AG04450 (cell line): Measurements from ENCODE around the gene AKTIP. TPM values are rescaled to one million over a fixed set of nuclear protein-coding genes. Genes with fewer than 3 reads are reported as not detected.

Experiments
- CTCF ChIA-PET: fragments of 300-600, 350-600 bp; formaldehyde crosslinking; extraction: SDS; loops from one replicate; lab custom pipeline; 2022; ENCODE audit warnings: antibody characterized with exemption, inconsistent platforms; lab: Charles Lee
- POLR2A ChIA-PET: fragments of 350-600 bp; formaldehyde crosslinking; extraction: SDS; loops from one replicate; lab custom pipeline; 2021; ENCODE audit warnings: antibody characterized with exemption, inconsistent platforms; lab: Yijun Ruan, JAX
- DNase-seq: peaks from one replicate; pipeline ENCODE4 v3.0.0-alpha.2; 2011; ENCODE audit warnings: low read depth, low spot score
- H3K27ac ChIP-seq: one replicate; pipeline ENCODE4 v1.5.1; 2012; ENCODE audit warnings: low read depth, low read length, control low read depth
- H3K27me3 ChIP-seq: one replicate; pipeline ENCODE4 v1.6.0; 2012; ENCODE audit warnings: low read length; ENCODE audit not compliant: control insufficient read depth, insufficient read depth
- H3K4me3 ChIP-seq: 2 replicates; pipeline ENCODE4 v1.5.1; 2011; ENCODE audit warnings: mild to moderate bottlenecking, low read depth, low read length, control low read depth
- H3K9me3 ChIP-seq: 2 replicates; pipeline ENCODE4 v1.5.1; 2012; ENCODE audit warnings: low read length; ENCODE audit not compliant: control insufficient read depth, insufficient read depth
- polyA plus RNA-seq: library from polyadenylated mRNA; depleted of rRNA; stranded (reverse); fragments of >200 nt; gene quantifications from 2 replicates; pipeline ENCODE4 v1.2.3, GENCODE V29; 2011
- TF ChIP-seq, protein P1 (sequence below): IDR thresholded peaks from 2 replicates; pipeline ENCODE4 v1.5.1; 2011; ENCODE audit warnings: low read depth, low read length, control low read depth, inconsistent platforms

AKTIP gene
- polyA plus RNA-seq, 1 experiment = 27.2 TPM

DNA sequence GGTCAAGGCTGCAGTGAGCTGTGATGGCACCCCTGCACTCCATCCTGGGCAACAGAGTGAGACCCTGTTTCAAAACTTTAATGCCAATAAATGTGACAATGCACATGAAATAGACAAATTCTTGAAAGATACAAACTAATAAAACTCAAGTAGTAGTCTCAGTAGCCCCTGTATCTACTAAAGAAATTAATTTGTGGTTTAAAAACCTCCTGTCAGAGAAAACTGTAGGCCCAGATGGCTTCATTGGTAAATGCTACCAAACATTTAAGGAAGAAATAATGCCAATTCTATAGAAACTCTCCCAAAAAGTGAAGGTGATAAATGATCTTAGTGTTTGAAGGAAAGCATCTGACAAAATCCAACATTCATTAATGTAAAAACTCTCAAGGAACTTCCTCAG, 16.8 kb downstream of the AKTIP start:
- POLR2A ChIA-PET = no interaction called here
- TF ChIP-seq, protein P1, sequence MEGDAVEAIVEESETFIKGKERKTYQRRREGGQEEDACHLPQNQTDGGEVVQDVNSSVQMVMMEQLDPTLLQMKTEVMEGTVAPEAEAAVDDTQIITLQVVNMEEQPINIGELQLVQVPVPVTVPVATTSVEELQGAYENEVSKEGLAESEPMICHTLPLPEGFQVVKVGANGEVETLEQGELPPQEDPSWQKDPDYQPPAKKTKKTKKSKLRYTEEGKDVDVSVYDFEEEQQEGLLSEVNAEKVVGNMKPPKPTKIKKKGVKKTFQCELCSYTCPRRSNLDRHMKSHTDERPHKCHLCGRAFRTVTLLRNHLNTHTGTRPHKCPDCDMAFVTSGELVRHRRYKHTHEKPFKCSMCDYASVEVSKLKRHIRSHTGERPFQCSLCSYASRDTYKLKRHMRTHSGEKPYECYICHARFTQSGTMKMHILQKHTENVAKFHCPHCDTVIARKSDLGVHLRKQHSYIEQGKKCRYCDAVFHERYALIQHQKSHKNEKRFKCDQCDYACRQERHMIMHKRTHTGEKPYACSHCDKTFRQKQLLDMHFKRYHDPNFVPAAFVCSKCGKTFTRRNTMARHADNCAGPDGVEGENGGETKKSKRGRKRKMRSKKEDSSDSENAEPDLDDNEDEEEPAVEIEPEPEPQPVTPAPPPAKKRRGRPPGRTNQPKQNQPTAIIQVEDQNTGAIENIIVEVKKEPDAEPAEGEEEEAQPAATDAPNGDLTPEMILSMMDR = no peak
- no peaks in the 10 kb centered on the region for H3K27me3 ChIP-seq
- H3K9me3 ChIP-seq = no peaks in the 10 kb centered on the region
- no peak overlapping the region for H3K4me3 ChIP-seq
- CTCF ChIA-PET = no interaction called here
- H3K27ac ChIP-seq = no peak overlapping the region
- no peak for DNase-seq

GRCh38 chr16:53484542-53484941, 18.5 kb downstream of the AKTIP start:
- no peaks in the 10 kb centered on the region for H3K9me3 ChIP-seq
- no peaks in the 10 kb centered on the region for H3K27me3 ChIP-seq
- ChIA-PET POLR2A (no interaction called here), CTCF (no interaction called here)
- TF ChIP-seq, protein P1 = no peak
- no peak for DNase-seq
- H3K4me3 ChIP-seq = no peak overlapping the region
- no peak overlapping the region for H3K27ac ChIP-seq

DNA sequence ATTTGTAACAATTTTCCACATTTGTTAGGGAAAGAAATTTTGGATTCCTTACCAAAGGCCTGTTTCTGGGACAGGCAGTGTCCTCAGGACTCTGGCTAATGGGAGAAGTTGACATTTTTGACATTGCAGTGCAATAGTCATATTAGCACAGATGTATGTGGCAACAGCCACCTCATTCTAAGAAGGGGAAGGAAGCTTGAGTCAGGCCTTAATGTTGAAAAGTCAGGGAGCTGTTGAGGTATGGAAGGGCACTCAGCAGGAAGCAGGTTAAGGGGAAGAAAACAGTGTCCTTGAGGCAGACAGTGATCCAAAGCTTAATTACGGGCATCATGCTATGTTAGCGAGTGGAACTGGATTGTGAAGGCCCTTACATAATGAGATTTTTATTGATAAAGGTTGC, 20.9 kb downstream of the AKTIP start:
- TF ChIP-seq, protein P1 = no peak
- H3K9me3 ChIP-seq = no peaks in the 10 kb centered on the region
- no peaks in the 10 kb centered on the region for H3K27me3 ChIP-seq
- DNase-seq = no peak
- no peak overlapping the region for H3K4me3 ChIP-seq
- H3K27ac ChIP-seq = no peak overlapping the region
- POLR2A ChIA-PET = no interaction called here
- CTCF ChIA-PET = no interaction called here

DNA sequence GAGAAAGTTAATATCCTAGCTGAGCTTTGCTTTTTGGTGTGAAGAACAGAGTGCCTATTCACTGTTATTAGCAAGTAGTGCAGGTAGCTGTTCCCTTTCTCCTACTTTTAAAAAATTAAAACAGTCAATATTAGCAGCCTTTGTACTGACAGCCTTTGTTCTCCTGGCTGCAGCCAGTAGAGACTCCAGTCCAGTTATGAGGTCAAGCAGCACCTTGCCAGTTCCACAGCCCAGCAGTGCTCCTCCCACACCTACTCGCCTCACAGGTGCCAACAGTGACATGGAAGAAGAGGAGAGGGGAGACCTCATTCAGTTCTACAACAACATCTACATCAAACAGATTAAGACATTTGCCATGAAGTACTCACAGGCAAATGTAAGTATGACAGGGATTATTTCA, 22.6 kb downstream of the AKTIP start:
- TF ChIP-seq, protein P1 = no peak
- CTCF ChIA-PET = interaction anchor here (1.0 kb wide), 1 partner anchor 30 kb away, joined by 3 read pairs; no protein-coding TSS in a partner anchor
- H3K4me3 ChIP-seq = no peak overlapping the region
- no peak overlapping the region for H3K27ac ChIP-seq
- no peaks in the 10 kb centered on the region for H3K9me3 ChIP-seq
- POLR2A ChIA-PET = no interaction called here
- H3K27me3 ChIP-seq = no peaks in the 10 kb centered on the region
- DNase-seq = no peak

- Histone ChIP-seq H3K27ac (no peak overlapping the region), H3K9me3 (no peaks in the 10 kb centered on the region), H3K4me3 (no peak overlapping the region), H3K27me3 (no peaks in the 10 kb centered on the region)
- no peak for DNase-seq
- TF ChIP-seq, protein P1 = no peak
- POLR2A ChIA-PET = no interaction called here
- CTCF ChIA-PET = no interaction called here
Measured at GRCh38 chr16:53478965-53479364, 24.0 kb downstream of the AKTIP start.
